ENCODE measurements around the gene SFMBT2.

DNA sequence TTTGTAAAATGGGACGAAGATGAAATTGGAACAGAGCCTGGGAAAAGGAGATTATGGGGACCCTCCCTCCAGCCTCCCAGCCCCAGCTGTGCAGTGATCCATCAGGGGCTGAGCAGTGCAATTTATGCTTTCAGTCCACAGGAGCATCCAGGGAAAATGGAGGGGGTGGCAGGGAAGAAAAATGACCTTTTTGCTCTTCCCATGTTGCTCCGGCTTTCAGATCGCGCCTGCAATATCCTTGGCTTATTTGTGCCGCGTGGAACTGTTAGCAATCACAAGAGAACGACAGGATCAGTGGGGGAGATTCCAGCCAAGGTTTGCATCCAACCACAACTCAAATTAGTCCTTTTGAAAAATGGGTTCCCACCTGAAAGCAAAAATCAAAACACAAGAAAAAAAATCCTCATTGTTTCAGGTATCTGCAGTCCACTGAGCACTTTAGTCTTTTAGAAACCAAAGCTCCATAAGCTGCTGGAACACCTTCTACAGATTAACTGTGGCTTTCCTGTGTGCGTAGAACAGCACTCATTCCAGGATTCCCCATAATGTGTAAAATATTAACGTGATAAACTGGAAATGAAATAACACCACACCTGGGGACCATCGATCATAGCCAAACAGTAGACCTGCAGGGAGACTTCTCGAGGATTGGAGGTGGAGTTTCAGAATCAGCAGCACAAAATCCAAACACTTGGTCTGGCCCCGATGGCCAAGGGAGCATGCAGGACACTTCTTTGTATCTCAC is 30.7 kb upstream of the SFMBT2 start:
- TF ChIP-seq YY1 (IDR thresholded peaks at IDR 0.05; ENCODE audit: insufficient read depth, insufficient read length), result no peak
- TF ChIP-seq ZNF274 (IDR thresholded peaks at IDR 0.05; ENCODE audit: low read depth, low read length), result no peak
- no peak for TF ChIP-seq SUZ12 (IDR thresholded peaks at IDR 0.05; ENCODE audit: extremely low read depth, insufficient read depth, insufficient read length)

Measured in NT2/D1 (cell line).